Measurements from ENCODE around the gene RILPL1.
"Not testable (repeated sequence)": the region's sequence is repeated elsewhere in the genome, so short reads cannot be mapped to it uniquely, and the experiment has no call there.

RILPL1 gene

DNA sequence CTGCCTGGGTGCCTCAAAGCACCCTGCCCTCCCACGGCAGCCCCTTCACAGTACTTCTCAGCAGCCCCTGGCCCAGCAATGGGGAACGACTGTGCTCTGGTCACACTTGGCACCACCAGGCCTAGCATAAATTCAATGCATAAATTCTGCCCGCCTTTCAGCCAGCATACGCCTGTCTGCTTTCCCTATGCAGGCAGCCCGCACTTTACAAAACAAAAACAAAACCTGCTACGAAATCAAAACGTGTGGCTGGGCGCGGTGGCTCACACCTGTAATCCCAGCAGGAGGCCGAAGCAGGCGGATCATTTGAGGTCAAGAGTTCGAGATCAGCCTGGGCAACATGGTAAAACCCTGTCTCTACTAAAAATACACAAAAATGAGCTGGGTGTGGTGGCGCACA, 42.0 kb downstream of the RILPL1 start:
- Histone ChIP-seq H3K9ac (ENCODE audit: low read depth, low read length) (no peak overlapping the region), H3K36me3 (ENCODE audit: insufficient read depth, low read length) (no peaks in the 10 kb centered on the region; the same call in 1 of the 2 replicates), H3K4me1 (ENCODE audit: insufficient read depth, low read length) (no peaks in the 10 kb centered on the region), H3K4me3 (ENCODE audit: low read length) (no peak overlapping the region), H3K9me3 (ENCODE audit: insufficient read depth, low read depth, low read length) (no peaks in the 10 kb centered on the region), H3K27me3 (ENCODE audit: insufficient read depth, low read length) (no peaks in the 10 kb centered on the region), H3K27ac (ENCODE audit: low read depth, low read length) (no peak overlapping the region)
- 95% methylated on average over 13 of the region's 13 CpGs for WGBS

DNA sequence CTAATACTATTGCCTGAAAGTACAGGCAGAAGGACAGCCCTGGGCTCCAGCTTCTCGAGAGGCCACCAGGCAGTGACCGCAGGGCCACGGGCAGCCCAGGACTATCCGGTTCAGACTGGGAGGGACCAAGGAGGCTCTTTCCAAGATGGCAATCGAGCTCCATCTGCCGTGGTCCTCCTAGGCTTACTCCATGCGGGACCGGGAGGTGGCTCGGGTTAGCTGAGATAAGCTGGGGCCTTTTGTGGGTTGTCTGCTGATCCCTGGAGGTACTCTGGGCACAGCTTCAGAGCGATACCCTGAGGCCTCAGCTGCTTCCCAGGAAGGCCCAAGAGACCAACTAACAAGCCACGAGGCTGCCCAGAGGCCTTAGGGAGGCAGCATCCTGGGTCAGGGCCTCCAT, 42.5 kb downstream of the RILPL1 start:
- H3K9ac ChIP-seq (ENCODE audit: low read depth, low read length): no peak overlapping the region
- H3K4me3 ChIP-seq (ENCODE audit: low read length): no peak overlapping the region
- no peaks in the 10 kb centered on the region for H3K36me3 ChIP-seq (ENCODE audit: insufficient read depth, low read length)
- no peaks in the 10 kb centered on the region for H3K4me1 ChIP-seq (ENCODE audit: insufficient read depth, low read length)
- no peaks in the 10 kb centered on the region for H3K9me3 ChIP-seq (ENCODE audit: insufficient read depth, low read depth, low read length)
- H3K27ac ChIP-seq (ENCODE audit: low read depth, low read length): no peak overlapping the region
- no peaks in the 10 kb centered on the region for H3K27me3 ChIP-seq (ENCODE audit: insufficient read depth, low read length)
- 94% methylated on average over 11 of the region's 11 CpGs for WGBS

DNA sequence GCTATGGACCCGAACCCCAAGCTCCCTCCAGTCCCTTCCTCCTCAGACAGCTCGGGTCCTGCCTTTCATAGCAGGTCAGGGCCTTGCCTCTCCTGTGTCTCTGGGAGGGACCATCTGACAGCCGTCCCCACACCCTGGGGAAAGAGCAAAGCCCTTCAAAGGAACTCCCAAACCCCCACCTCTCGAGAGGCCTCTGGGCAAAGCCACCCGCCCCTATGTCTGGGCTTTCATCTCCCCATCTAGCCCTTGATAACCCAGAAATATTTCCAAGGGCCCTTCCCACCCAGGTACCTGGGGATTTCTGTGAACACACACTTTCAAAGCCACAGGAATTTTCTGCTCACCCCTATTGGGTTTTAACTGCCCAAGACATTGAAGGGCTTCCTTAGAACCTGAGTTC, 43.4 kb downstream of the RILPL1 start:
- Histone ChIP-seq H3K36me3 (ENCODE audit: insufficient read depth, low read length) (no peaks in the 10 kb centered on the region), H3K9ac (ENCODE audit: low read depth, low read length) (no peak overlapping the region), H3K27me3 (ENCODE audit: insufficient read depth, low read length) (no peaks in the 10 kb centered on the region), H3K9me3 (ENCODE audit: insufficient read depth, low read depth, low read length) (no peaks in the 10 kb centered on the region), H3K4me1 (ENCODE audit: insufficient read depth, low read length) (no peaks in the 10 kb centered on the region), H3K4me3 (ENCODE audit: low read length) (no peak overlapping the region), H3K27ac (ENCODE audit: low read depth, low read length) (no peak overlapping the region)
- WGBS: 81% methylated on average over 5 of the region's 5 CpGs

DNA sequence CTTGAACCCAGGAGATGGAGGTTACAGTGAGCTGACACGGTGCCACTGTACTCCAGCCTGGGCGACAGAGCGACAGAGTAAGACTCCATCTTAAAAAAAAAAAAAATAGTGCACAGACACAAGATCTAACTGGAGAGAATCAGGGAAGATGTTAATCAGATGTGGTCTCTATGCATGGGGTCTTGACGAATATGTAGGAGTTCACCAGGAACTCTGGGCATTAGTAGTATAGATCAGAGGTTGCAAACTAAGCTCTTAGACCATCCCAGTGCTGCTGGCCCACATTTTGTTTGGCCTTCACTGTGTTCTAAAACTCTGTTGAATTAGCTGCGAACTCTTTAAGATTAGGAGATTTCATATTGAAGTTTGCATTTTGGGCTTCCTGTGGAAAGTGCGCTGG, 43.9 kb downstream of the RILPL1 start:
- Histone ChIP-seq H3K27me3 (ENCODE audit: insufficient read depth, low read length) (no peaks in the 10 kb centered on the region), H3K4me3 (ENCODE audit: low read length) (no peak overlapping the region), H3K9me3 (ENCODE audit: insufficient read depth, low read depth, low read length) (no peaks in the 10 kb centered on the region), H3K27ac (ENCODE audit: low read depth, low read length) (no peak overlapping the region), H3K36me3 (ENCODE audit: insufficient read depth, low read length) (no peaks in the 10 kb centered on the region), H3K4me1 (ENCODE audit: insufficient read depth, low read length) (no peaks in the 10 kb centered on the region), H3K9ac (ENCODE audit: low read depth, low read length) (no peak overlapping the region)
- 87% methylated on average over 4 of the region's 6 CpGs for WGBS

DNA sequence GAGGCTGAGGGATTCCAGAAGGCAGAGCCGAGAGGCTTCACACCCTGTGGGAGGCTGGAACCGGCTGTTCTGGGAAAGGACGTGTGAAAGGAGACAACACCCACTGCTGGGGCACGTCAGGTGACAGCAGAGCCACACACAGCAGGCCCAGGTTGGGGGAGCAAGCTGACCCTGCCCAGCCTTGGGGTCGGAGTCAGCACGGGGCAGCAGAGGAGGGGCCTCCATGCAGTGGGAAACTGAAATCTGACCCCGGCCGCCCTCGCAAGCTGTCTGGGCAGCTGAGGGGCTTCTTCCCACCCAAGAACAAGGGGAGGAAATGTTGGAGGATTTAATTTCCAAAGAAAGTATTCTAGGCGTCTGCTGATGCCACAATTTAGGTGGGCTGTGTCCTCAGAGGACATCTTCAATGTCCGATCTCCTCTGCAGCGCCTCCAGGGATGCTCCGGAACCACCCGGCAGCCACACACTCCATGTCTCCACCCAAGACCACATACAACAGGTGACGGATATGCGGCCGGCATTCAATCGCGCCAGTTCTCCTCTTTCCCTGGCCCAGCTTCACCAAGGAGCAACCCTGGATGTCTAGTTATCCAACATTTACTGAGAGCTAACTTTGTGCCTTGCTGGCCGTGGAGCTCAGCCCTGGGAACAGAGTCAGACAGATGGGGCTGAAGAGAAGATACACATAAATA, 44.8 kb downstream of the RILPL1 start:
- Histone ChIP-seq H3K36me3 (ENCODE audit: insufficient read depth, low read length) (no peaks in the 10 kb centered on the region), H3K27ac (ENCODE audit: low read depth, low read length) (no peak overlapping the region), H3K9ac (ENCODE audit: low read depth, low read length) (no peak overlapping the region), H3K9me3 (ENCODE audit: insufficient read depth, low read depth, low read length) (no peaks in the 10 kb centered on the region), H3K27me3 (ENCODE audit: insufficient read depth, low read length) (no peaks in the 10 kb centered on the region), H3K4me1 (ENCODE audit: insufficient read depth, low read length) (no peaks in the 10 kb centered on the region), H3K4me3 (ENCODE audit: low read length) (no peak overlapping the region)
- WGBS: 68% methylated on average over 20 of the region's 20 CpGs

DNA sequence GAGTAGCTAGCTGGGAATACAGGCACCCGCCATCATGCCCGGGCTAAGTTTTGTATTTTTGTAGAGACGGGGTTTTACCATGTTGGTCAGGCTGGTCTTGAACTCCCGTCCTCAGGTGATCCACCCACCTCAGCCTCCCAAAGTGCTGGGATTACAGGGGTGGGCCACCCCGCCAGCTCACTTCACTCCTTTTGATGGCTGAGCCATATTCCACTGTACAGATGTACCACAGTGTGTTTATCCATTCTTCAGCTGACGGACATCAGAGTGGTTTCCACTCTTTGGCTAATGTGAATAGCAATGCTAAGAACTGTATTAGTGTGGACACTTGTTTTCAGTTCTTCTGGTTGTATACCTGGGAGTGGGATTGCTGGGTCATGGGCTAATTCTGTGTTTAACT, 46.1 kb downstream of the RILPL1 start:
- H3K4me3 ChIP-seq (ENCODE audit: low read length): no peak overlapping the region
- WGBS: 97% methylated on average over 6 of the region's 6 CpGs
- no peaks in the 10 kb centered on the region for H3K36me3 ChIP-seq (ENCODE audit: insufficient read depth, low read length)
- H3K27ac ChIP-seq (ENCODE audit: low read depth, low read length): no peak overlapping the region
- no peaks in the 10 kb centered on the region for H3K9me3 ChIP-seq (ENCODE audit: insufficient read depth, low read depth, low read length)
- H3K4me1 ChIP-seq (ENCODE audit: insufficient read depth, low read length): no peaks in the 10 kb centered on the region
- no peaks in the 10 kb centered on the region for H3K27me3 ChIP-seq (ENCODE audit: insufficient read depth, low read length)
- H3K9ac ChIP-seq (ENCODE audit: low read depth, low read length): no peak overlapping the region

DNA sequence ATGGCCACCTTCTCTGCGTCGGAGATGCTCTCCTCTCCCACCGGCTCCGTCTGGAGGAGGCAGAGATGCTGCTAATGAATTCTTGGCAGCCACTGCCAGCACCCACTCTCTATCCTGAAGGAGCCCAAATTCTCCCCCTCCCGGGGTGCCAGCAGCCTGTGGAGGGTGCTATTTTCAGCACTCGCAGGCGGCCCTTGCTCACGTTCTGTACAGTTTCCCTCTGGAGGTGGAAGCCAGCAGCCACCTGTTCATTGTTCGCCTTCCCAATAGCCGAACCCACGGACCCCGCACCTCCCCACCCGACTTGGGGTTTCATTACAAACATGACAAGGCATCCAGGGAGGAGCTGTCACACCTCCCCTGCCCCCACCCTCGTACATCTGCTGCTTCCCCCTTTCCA, 47.8 kb downstream of the RILPL1 start:
- Histone ChIP-seq H3K27ac (ENCODE audit: low read depth, low read length) (no peak overlapping the region), H3K9me3 (ENCODE audit: insufficient read depth, low read depth, low read length) (no peaks in the 10 kb centered on the region), H3K27me3 (ENCODE audit: insufficient read depth, low read length) (no peaks in the 10 kb centered on the region), H3K36me3 (ENCODE audit: insufficient read depth, low read length) (no peaks in the 10 kb centered on the region), H3K4me3 (ENCODE audit: low read length) (no peak overlapping the region), H3K9ac (ENCODE audit: low read depth, low read length) (no peak overlapping the region; the same call in 1 of the 2 replicates), H3K4me1 (ENCODE audit: insufficient read depth, low read length) (no peaks in the 10 kb centered on the region)
- WGBS: 93% methylated on average over 14 of the region's 14 CpGs

DNA sequence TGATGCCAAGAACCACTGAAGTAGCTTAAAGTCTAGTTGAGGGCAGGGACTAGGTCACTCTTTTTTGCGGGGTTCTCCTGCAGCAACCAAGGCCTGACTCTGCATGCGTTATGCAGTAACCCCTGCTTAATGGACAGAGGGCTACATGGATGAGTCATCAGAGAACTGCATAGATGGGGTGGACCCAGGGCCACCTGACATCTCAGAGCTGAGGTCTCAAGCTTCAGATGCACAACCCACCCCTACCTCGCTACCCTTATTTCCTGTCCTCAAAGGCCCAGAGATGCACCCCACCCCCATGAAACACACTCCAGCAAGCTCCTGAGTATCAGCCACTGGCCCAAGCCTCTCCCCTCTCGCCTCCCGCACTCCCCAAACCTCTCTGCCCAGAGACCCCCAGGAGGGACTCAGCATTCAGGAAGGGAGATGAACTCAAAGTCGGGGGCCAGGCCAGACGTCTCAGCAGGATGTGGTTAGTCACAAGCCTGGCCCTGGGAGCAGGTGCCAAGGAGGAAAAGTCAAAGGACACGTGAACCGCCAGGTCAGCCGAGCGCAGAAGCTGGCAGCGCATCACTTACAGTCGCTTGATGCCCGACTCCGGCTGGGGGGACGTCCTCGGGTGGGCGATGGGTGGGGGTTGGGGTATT, 49.8 kb downstream of the RILPL1 start:
- H3K9ac ChIP-seq (ENCODE audit: low read depth, low read length): no peak overlapping the region
- no peak overlapping the region for H3K27ac ChIP-seq (ENCODE audit: low read depth, low read length)
- no peaks in the 10 kb centered on the region for H3K27me3 ChIP-seq (ENCODE audit: insufficient read depth, low read length)
- 85% methylated on average over 18 of the region's 18 CpGs for WGBS
- H3K36me3 ChIP-seq (ENCODE audit: insufficient read depth, low read length): no peaks in the 10 kb centered on the region
- no peaks in the 10 kb centered on the region for H3K4me1 ChIP-seq (ENCODE audit: insufficient read depth, low read length)
- no peak overlapping the region for H3K4me3 ChIP-seq (ENCODE audit: low read length)
- H3K9me3 ChIP-seq (ENCODE audit: insufficient read depth, low read depth, low read length): no peaks in the 10 kb centered on the region

DNA sequence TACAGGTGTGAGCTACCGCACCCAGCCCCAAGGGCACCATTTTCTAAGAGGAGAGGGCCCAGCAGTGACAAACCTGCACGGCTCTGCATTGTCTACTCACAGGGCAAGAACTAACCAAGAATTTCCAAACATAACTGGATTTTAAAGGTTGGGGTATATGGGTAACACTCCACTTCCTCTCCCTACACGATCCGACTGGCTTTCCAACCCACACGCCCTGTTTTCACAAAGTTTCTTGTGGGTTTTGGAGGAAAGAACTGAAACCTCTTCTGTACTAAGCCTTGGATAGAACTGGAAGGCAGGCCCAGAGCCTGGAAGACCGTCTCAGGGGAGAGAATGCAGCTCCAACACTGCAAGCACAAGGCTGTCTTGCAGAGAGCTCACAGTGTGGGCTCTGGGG, 50.6 kb downstream of the RILPL1 start:
- H3K27ac ChIP-seq (ENCODE audit: low read depth, low read length): no peak overlapping the region
- 89% methylated on average over 4 of the region's 6 CpGs for WGBS

DNA sequence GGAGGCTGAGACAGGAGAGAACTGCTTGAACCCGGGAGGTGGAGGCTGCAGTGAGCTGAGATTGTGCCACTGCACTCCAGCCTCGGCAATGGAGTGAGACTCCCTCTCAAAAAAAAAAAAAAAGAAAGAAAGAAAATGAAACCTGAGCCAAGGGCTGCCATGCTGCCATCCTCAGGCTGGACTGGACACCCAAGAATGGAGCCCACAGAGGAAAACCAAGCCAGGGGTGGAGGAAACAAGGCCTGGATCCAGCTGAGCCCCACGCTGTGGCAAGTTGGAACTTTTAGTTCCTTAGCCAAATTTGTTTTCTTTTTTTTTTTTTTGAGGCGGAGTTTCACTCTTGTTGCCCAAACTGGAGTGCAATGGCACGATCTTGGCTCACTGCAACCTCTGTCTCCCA, 52.3 kb downstream of the RILPL1 start:
- H3K9ac ChIP-seq (ENCODE audit: low read depth, low read length); H3K27ac ChIP-seq (ENCODE audit: low read depth, low read length); H3K4me1 ChIP-seq (ENCODE audit: insufficient read depth, low read length); H3K27me3 ChIP-seq (ENCODE audit: insufficient read depth, low read length); H3K36me3 ChIP-seq (ENCODE audit: insufficient read depth, low read length); H3K4me3 ChIP-seq (ENCODE audit: low read length); H3K9me3 ChIP-seq (ENCODE audit: insufficient read depth, low read depth, low read length): not testable (repeated sequence)
- 91% methylated on average over 5 of the region's 5 CpGs for WGBS

More for the DNA sequence above, 50.6 kb downstream of the RILPL1 start:
- no peak overlapping the region for H3K4me3 ChIP-seq (ENCODE audit: low read length)
- H3K9me3 ChIP-seq (ENCODE audit: insufficient read depth, low read depth, low read length): no peaks in the 10 kb centered on the region
- no peaks in the 10 kb centered on the region for H3K4me1 ChIP-seq (ENCODE audit: insufficient read depth, low read length)
- H3K27me3 ChIP-seq (ENCODE audit: insufficient read depth, low read length): no peaks in the 10 kb centered on the region
- H3K9ac ChIP-seq (ENCODE audit: low read depth, low read length): no peak overlapping the region
- no peaks in the 10 kb centered on the region for H3K36me3 ChIP-seq (ENCODE audit: insufficient read depth, low read length)

DNA sequence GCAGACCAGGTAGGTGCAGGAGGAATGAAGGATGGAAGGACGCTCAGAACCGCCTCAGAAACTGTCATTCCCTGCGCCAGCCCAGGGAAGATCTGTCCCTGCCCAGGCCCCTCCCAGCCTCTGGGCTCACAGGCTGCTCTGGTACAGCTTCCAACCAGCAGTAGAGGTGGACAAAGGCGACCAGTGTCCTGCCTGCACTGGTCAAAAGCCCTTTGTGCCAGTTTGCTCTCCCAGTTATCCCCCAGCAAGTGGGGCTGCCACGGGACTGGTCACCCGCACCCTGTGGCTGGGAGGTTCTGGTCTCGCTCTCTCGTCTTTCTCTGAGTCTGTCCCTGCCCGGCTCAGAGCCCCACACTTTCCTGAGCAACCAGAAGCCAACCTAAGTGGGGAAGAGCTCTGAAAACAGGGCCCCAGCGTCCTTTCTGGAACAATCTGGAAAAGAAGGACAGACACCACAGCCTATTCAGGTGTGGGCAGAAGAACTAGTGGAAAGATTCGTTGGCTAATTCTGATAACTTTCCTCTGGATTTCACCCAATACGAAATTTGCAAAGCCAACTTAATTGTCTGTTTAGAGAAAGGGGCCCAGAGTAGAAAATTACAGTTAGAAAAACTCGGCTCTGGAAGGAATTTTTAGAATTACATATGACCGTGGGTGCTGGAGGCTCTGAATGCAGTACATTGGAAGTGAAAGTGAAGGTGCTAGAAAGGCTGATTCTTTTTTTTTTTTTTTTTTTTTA, 53.9 kb downstream of the RILPL1 start:
- no peak overlapping the region for H3K4me3 ChIP-seq (ENCODE audit: low read length)
- no peak overlapping the region for H3K9ac ChIP-seq (ENCODE audit: low read depth, low read length)
- H3K27me3 ChIP-seq (ENCODE audit: insufficient read depth, low read length): no peaks in the 10 kb centered on the region
- H3K9me3 ChIP-seq (ENCODE audit: insufficient read depth, low read depth, low read length): no peaks in the 10 kb centered on the region
- no peaks in the 10 kb centered on the region for H3K4me1 ChIP-seq (ENCODE audit: insufficient read depth, low read length)
- 92% methylated on average over 14 of the region's 14 CpGs for WGBS
- peaks cover under 1% of the 10 kb centered on the region; the same call in 1 of the 2 replicates for H3K36me3 ChIP-seq (ENCODE audit: insufficient read depth, low read length)
- no peak overlapping the region for H3K27ac ChIP-seq (ENCODE audit: low read depth, low read length)
